GM19099 (cell line): ENCODE results near the gene IYD.

ENCODE experiments used
- POLR2A ChIP-seq: IDR thresholded peaks from 3 replicates; pipeline ENCODE4 v1.6.1; 2011; ENCODE audit warnings: low read depth; ENCODE audit not compliant: insufficient read length; ENCODE audit errors: extremely low read depth

The IYD gene

GRCh38 chr6:150427037-150427602 lies 58.3 kb downstream of the IYD start:
- TF ChIP-seq POLR2A: no peak

- no peak for TF ChIP-seq POLR2A
Observed at GRCh38 chr6:150427843-150428242, 59.0 kb downstream of the IYD start.

- no peak for TF ChIP-seq POLR2A
Observed at GRCh38 chr6:150430815-150431214, 62.0 kb downstream of the IYD start.

GRCh38 chr6:150435360-150435759 lies 66.5 kb downstream of the IYD start:
- TF ChIP-seq POLR2A: no peak

GRCh38 chr6:150435832-150436231 lies 67.0 kb downstream of the IYD start:
- TF ChIP-seq POLR2A: no peak

- no peak for TF ChIP-seq POLR2A
Observed at GRCh38 chr6:150439373-150439772, 70.6 kb downstream of the IYD start.

- no peak for TF ChIP-seq POLR2A
Observed at GRCh38 chr6:150443621-150444020, 74.8 kb downstream of the IYD start.

GRCh38 chr6:150444308-150444707 lies 75.5 kb downstream of the IYD start:
- no peak for TF ChIP-seq POLR2A

GRCh38 chr6:150445486-150445885 lies 76.7 kb downstream of the IYD start:
- TF ChIP-seq POLR2A: no peak

- no peak for TF ChIP-seq POLR2A
Observed at GRCh38 chr6:150448221-150448620, 79.4 kb downstream of the IYD start.

- TF ChIP-seq POLR2A: no peak
Observed at GRCh38 chr6:150450918-150451317, 82.1 kb downstream of the IYD start.

- TF ChIP-seq POLR2A: no peak
Observed at GRCh38 chr6:150451807-150452427, 83.1 kb downstream of the IYD start.

GRCh38 chr6:150452428-150453243 lies 83.8 kb downstream of the IYD start:
- no peak for TF ChIP-seq POLR2A

- no peak for TF ChIP-seq POLR2A
Observed at GRCh38 chr6:150453357-150453756, 84.5 kb downstream of the IYD start.
